Testis (tissue), 3 donors: Measurements from ENCODE around the gene DDX49. TPM values are rescaled to one million over a fixed set of nuclear protein-coding genes. Genes with fewer than 3 reads are reported as not detected.
"Not testable (repeated sequence)": the region's sequence is repeated elsewhere in the genome, so short reads cannot be mapped to it uniquely, and the experiment has no call there.

ENCODE experiments used
- DNase-seq: peaks from one replicate; pipeline ENCODE4 v3.0.0-alpha.2; 2019
- H3K27ac ChIP-seq, 2 donors: fragments of 200-600 bp; sonication (generic); one replicate each; pipeline ENCODE4 v1.5.1; 2019
- H3K27me3 ChIP-seq: fragments of 200-600 bp; sonication (generic); one replicate; pipeline ENCODE4 v1.5.1; 2019
- H3K36me3 ChIP-seq: fragments of 200-600 bp; sonication (generic); one replicate; pipeline ENCODE4 v1.5.1; 2017; ENCODE audit warnings: low read depth; ENCODE audit errors: missing control alignments
- H3K4me1 ChIP-seq: fragments of 200-600 bp; sonication (generic); one replicate; pipeline ENCODE4 v1.5.1; 2019
- H3K4me3 ChIP-seq, 2 donors: fragments of 200-600 bp; sonication (generic); one replicate each; pipeline ENCODE4 v1.5.1; 2017 to 2019
- H3K9me3 ChIP-seq: fragments of 200-600 bp; sonication (generic); one replicate; pipeline ENCODE4 v1.5.1; 2017
- CTCF ChIP-seq, 3 experiments: fragments of 450-650 bp in 2 of 3; fragments of 200-600 bp in 1 of 3; sonication (generic) in 1 of 3; IDR thresholded peaks; one replicate each; pipeline ENCODE4 v1.5.1; 2016 to 2019; ENCODE audit warnings: antibody characterized with exemption in 3 of 3, mild to moderate bottlenecking in 2 of 3, moderate library complexity in 1 of 3
- POLR2A ChIP-seq: fragments of 450-650 bp; IDR thresholded peaks from one replicate; pipeline ENCODE4 v1.6.1; 2017; ENCODE audit warnings: antibody characterized with exemption, mild to moderate bottlenecking, moderate library complexity
- whole genome bisulfite sequencing, 2 donors: methylation state at CpG; one replicate each; pipeline ENCODE4 v1.1.5; 2018; 5-methylcytosine and 5-hydroxymethylcytosine counted together
- intact Hi-C: fragments of 100-400 bp; cut with DNase I; formaldehyde crosslinking; loops from one replicate; pipeline ENCODE4 v1.15.1; 2023; ENCODE audit warnings: low total_unique reads
- polyA plus RNA-seq: library from polyadenylated mRNA; stranded (reverse); fragments of 350-450 nt; fragmentation: Illumina TruSeq; extraction: RNeasy Lipid Tissue Mini Kit (QIAGEN cat#74804); gene quantifications from one replicate; pipeline ENCODE4 v1.2.3, GENCODE V29; 2014; ENCODE audit warnings: low read depth, low replicate concordance; ENCODE audit not compliant: insufficient read depth
- total RNA-seq, 2 donors: library from RNA; depleted of rRNA; stranded (reverse); fragments of >200 nt; gene quantifications; one replicate each; pipeline ENCODE4 v1.2.3, GENCODE V29; 2016

DDX49 gene
- total and polyA plus RNA-seq, 3 donors from 2014 or later: 65.6 to 95.6 (median 84.8) TPM

GRCh38 chr19:18951721-18952281, 32.3 kb downstream of the DDX49 start:
- H3K36me3 ChIP-seq: no peaks in the 10 kb centered on the region
- WGBS, 2 donors: 92 to 95% methylated on average over 4 to 7 of the region's 7 CpGs
- DNase-seq: no peak
- intact Hi-C loops: no loop called here
- H3K4me3 ChIP-seq: no peak overlapping the region
- H3K27ac ChIP-seq: no peak overlapping the region
- peaks cover 3% of the 10 kb centered on the region for H3K4me1 ChIP-seq
- no peaks in the 10 kb centered on the region for H3K9me3 ChIP-seq
- TF ChIP-seq POLR2A: no peak
- TF ChIP-seq CTCF (IDR thresholded peaks at IDR 0.05): no peak
- no peaks in the 10 kb centered on the region for H3K27me3 ChIP-seq

- H3K27me3 ChIP-seq, intact Hi-C loops, H3K27ac ChIP-seq, H3K4me3 ChIP-seq, H3K9me3 ChIP-seq, H3K4me1 ChIP-seq, H3K36me3 ChIP-seq, DNase-seq: not testable (repeated sequence)
- 53 to 64% methylated on average over 17 of the region's 17 CpGs for WGBS, 2 donors
Measured at GRCh38 chr19:18952364-18953003, 33.0 kb downstream of the DDX49 start.

- Histone ChIP-seq H3K4me3 (no peak overlapping the region), H3K27ac (no peak overlapping the region), H3K4me1 (peaks cover 3% of the 10 kb centered on the region), H3K36me3 (no peaks in the 10 kb centered on the region), H3K27me3 (no peaks in the 10 kb centered on the region), H3K9me3 (no peaks in the 10 kb centered on the region)
- no peak for DNase-seq
- no peak for TF ChIP-seq CTCF (IDR thresholded peaks at IDR 0.05)
- no peak for TF ChIP-seq POLR2A
- WGBS, 2 donors: 90 to 91% methylated on average over 3 of the region's 3 CpGs
- intact Hi-C loops: no loop called here
Measured at GRCh38 chr19:18954094-18954493, 34.6 kb downstream of the DDX49 start.

GRCh38 chr19:18955042-18955441, 35.5 kb downstream of the DDX49 start:
- Histone ChIP-seq H3K27ac (no peak overlapping the region), H3K9me3 (no peaks in the 10 kb centered on the region), H3K36me3 (no peaks in the 10 kb centered on the region), H3K4me3 (no peak overlapping the region), H3K4me1 (peaks cover 3% of the 10 kb centered on the region), H3K27me3 (no peaks in the 10 kb centered on the region)
- DNase-seq: no peak
- intact Hi-C loops: no loop called here
- TF ChIP-seq POLR2A: no peak
- TF ChIP-seq CTCF (IDR thresholded peaks at IDR 0.05): no peak
- WGBS, 2 donors: 92 to 93% methylated on average over 2 of the region's 2 CpGs

- DNase-seq: no peak
- 70 to 84% methylated on average over 4 of the region's 4 CpGs for WGBS, 2 donors
- no peak overlapping the region for H3K27ac ChIP-seq
- no peaks in the 10 kb centered on the region for H3K9me3 ChIP-seq
- no peaks in the 10 kb centered on the region for H3K36me3 ChIP-seq
- H3K4me1 ChIP-seq: no peaks in the 10 kb centered on the region
- TF ChIP-seq POLR2A: no peak
- no peak for TF ChIP-seq CTCF (IDR thresholded peaks at IDR 0.05)
- intact Hi-C loops: no loop called here
- no peak overlapping the region for H3K4me3 ChIP-seq
- H3K27me3 ChIP-seq: no peaks in the 10 kb centered on the region
Measured at GRCh38 chr19:18960370-18960769, 40.9 kb downstream of the DDX49 start.
